Activated gamma-delta T cell (primary cell): ENCODE data around the gene EPB42.
"Not testable (repeated sequence)": the region's sequence is repeated elsewhere in the genome, so short reads cannot be mapped to it uniquely, and the experiment has no call there.

Experiments
- DNase-seq: peaks from one replicate; lab custom pipeline; 2025; lab: John Stamatoyannopoulos, UW

EPB42 gene

GRCh38 chr15:43212299-43212698 lies 8.5 kb downstream of the EPB42 start:
- DNase-seq = no peak

DNA sequence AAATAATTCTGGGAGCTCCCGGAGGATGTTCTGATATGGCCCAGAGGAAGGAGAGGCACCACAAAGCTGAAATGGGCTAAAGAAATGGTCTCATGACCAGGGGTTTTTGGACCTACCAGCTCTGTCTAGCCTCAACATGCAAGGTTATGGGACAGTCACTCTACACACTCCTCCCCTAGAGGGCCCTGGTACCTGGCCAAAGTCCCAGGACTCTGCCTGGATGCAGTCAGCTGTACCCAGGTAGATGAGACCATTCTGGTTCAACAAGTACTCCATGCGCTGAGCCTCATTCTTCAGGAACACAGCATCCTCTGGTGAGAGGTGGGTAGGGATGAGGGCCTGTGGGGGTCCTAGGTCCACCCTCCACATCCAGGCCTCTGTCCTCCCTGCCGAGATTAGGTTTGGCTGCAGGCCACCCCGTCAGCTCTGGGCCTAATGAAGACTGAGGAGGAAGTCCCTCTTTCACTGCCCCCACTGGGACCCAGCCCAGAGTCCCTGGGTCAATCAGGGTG lies 9.5 kb downstream of the EPB42 start:
- no peak for DNase-seq

- DNase-seq = no peak
These were observed 10.0 kb downstream of the EPB42 start for GRCh38 chr15:43210807-43211206.

DNA sequence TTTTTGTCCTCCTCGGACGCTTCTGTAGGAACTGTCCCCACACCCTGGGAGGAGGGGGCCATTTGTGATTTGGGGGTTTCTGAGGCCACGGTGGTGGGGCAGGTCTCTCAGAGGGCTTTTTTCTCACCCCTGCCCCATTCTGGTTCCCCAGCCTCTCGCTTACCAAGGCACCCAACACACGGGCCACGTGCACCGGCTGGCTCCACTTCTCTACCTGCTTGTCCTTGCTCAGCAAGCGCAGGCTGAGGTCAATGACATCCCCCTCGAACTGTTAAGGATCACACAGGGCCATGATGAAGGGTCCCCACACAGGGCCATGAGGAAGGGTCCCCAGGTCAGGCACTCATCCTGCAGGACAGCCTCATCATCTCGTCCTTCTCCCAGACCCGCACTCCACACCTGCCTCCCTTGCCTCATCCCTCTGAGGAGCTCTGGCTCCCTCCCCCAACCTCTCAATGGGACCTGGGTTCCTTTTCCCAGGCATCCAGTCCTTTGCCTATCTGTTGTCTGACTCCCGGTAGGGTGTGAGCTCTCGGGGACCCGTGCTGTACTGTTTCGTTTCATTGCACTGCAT lies 10.6 kb downstream of the EPB42 start:
- no peak for DNase-seq

- DNase-seq = no peak
These were observed 11.6 kb downstream of the EPB42 start for GRCh38 chr15:43209059-43209824.

DNA sequence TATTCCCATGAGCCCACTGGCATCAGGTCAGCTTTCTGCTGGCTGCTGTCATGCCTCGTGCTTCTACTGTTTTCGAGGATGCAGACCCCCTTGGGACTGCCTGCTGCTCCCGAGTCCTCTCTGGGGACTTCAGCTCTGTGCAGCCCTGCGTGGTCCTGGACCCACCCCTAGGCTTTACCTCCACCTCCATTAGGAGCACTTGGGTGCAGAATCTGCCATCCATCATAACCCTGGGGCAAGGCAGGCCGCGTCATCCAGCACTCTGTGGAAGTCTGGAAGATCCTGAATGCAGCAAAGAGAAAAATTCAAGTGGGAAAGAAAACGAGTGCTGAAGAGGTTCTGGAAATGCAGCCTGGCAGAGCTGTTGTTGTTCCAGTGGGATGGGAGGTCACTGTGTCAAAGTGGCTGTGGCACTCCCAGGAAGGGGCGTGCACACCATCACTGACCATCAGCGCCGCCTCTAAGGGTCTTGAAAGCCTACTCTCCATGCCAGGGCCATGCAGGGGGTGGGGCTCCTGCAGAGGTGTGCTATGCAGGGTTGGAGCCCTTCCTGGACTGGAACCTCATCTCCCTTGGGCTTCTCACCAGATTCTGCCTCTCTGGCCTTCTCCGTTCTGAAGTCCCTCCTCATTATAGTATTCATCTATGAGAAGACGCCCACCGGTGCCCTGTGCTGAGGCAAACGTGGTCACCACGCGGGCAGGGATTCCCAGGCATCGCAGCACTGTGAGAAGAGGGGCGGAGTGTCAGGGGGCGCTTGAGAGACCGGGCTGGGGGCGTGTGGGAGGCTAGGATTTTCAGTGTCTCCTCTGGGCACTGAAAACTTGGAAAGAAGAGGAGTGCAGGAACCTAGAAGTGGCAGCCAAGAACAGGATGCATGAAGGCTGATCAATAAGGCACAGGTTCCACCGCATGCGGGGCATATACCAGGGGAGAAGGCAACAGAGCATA lies 12.5 kb downstream of the EPB42 start:
- no peak for DNase-seq

DNA sequence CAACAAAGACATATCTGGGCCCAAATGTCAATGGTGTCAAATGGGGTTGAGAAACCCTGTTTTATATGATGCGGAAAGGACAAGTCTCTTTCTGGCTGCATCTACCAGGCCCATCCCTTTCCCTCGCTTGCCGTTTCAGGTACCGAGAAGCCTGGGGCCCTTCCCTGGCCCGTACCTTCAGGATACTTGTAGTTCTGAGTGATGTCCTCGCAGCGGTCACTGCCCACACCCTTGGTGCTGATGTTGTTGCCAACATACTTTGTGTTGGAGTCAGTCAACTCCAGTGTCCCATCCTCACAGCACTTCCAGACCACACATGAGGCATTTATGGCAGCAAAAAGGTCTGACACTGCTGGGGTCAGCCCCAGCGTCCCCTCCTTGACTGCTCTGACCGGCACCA lies 13.8 kb downstream of the EPB42 start:
- no peak for DNase-seq

DNA sequence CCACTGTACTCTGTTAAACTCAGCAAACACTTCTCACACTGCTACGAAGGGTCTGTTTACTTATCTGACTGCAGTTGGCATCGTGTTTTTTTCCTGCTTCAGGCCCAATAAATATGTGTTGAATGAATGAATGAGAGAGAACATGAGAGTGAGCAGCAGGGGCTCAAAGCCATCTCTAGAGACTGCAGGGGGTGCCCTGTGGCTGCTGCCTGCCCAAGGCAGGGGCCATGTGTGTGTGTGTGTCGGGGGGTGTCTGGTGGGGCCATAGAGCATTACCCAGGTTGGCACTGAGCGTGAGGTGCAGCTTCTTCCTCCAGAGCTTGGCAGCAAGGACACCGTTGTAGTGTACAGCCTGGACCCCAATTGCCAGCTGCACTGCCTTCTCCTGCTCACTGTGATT lies 14.8 kb downstream of the EPB42 start:
- DNase-seq = no peak

GRCh38 chr15:43204016-43204901 lies 16.6 kb downstream of the EPB42 start:
- no peak for DNase-seq

DNA sequence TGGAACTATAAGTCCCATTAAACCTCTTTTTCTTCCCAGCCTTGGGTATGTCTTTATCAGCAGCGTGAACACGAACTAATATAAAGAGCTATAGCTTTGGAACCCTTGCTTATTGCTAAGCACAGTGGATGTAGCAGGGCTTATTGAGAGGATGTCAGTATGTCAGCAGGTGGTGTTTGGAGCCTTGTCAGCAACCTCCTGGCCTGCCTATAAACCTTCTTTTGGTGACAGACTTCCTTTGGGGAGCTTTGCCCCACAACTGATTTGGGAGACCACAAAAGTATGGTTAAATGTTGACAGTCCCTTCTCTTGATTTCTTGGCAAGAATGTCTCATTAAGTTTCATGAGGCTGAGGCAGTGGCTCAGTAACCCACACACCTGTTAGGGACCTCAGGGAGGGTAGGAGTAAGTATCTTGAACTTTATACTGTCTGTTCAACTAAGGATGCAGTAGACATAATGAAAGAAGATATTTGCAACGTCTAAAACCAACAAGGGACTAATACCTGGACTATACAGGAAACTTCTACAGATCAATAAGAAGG lies 20.8 kb downstream of the EPB42 start:
- DNase-seq = no peak

DNA sequence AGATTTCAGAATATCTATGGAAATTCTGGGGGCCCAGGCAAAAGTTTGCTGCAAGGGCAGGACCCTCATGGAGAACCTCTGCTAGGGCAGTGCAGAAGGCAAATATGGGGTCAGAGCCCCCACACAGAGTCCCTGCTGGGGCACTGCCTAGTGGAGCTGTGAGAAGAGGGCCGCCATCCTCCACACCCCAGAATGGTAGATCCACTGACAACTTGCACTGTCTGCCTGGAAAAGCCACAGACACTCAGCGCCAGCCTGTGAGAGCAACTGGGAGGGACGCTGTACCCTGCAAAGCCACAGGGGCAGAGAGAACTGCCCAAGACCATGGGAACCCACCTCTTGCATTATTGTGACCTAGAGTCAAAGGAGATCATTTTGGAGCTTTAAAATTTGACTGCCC lies 21.8 kb downstream of the EPB42 start:
- no peak for DNase-seq

DNA sequence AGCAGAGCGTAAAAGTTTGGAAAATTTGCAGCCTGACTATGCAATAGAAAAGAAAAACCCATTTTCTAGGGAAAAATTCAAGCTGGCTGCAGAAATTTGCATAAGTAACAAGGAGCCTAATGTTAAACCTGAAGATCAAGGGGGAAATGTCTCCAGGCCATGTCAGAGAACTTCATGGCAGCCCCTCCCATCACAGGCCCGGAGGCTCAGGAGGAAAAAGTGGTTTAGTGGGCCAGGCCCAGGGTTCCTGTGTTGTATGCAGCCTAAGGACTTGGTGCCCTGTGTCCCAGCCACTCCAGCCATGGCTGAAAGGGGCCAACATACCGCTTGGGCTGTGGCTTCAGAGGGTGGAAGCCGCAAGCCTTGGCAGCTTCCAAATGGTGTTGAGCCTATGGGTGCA lies 22.3 kb downstream of the EPB42 start:
- not testable (repeated sequence) for DNase-seq

- not testable (repeated sequence) for DNase-seq
These were observed 23.0 kb downstream of the EPB42 start for GRCh38 chr15:43197773-43198172.

- DNase-seq = no peak
These were observed 23.9 kb downstream of the EPB42 start for GRCh38 chr15:43196760-43197548.

- no peak for DNase-seq
These were observed 26.0 kb downstream of the EPB42 start for GRCh38 chr15:43194795-43195194.

- DNase-seq = no peak
These were observed 27.1 kb downstream of the EPB42 start for GRCh38 chr15:43193710-43194109.

GRCh38 chr15:43190178-43190577 lies 30.6 kb downstream of the EPB42 start:
- no peak for DNase-seq

DNA sequence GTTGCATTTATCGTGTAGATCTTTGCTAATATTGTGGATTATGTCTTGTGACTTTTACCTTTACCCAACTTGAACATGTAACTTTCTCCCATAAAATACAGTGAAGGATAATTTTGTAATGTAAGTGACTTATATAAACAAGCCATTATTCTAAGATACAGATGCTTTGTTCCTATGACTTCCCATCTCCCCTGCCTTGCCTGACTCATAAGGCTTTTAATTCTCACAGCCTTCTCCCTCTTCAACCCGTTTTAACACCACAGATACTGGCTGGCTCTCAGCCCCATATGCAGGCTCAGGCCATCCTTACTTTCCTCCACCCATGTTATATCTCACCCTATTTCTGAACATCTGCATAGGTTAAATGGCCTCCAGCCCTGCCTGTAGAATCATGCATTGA lies 31.5 kb downstream of the EPB42 start:
- DNase-seq = no peak

DNA sequence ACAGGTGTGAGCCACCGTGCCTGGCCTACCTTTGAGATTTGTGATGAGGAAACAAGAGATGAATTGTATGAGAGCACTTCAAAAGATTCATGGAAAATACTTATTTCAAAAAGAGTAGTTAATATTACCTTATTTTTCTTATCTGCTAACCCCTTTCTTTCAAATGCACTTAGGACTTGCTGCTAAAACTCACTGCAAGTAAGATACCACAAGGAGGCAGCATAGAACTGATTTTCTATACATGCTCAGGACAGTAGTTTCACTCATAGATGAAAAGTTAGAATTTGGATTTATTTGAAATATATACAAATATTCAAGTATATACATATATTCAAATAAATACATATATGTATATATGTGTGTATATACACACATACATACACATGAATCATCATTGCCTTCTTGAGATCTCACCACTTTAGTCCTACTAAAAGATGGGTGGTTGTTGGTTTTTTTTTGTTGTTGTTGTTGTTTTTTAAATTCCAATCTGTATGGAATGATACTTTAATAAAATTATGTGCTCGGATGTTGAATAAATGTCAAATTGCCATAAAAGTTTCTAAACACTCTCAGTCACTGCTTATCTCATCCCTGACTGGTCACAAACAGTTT lies 33.2 kb downstream of the EPB42 start:
- DNase-seq = no peak

- DNase-seq = no peak
These were observed 34.8 kb downstream of the EPB42 start for GRCh38 chr15:43186003-43186353.
